Measurements from ENCODE around the gene MLLT1.
"Not testable (repeated sequence)": the region's sequence is repeated elsewhere in the genome, so short reads cannot be mapped to it uniquely, and the experiment has no call there.

Gene MLLT1

GRCh38 chr19:6297202-6297601 is 17.4 kb upstream of the MLLT1 start:
- Histone ChIP-seq H3K9me3 (ENCODE audit: low read length) (peaks cover 7% of the 10 kb centered on the region), H3K27ac (ENCODE audit: low read depth, low read length) (no peak overlapping the region), H3K4me1 (ENCODE audit: insufficient read depth, low read length) (no peaks in the 10 kb centered on the region), H3K9ac (ENCODE audit: low read length) (no peak overlapping the region), H3K27me3 (ENCODE audit: control insufficient read depth in 1 of 2, insufficient read depth in 2 of 2, low read length in 2 of 2) (no peaks in the 10 kb centered on the region), H3K36me3 (ENCODE audit: insufficient read depth, low read length) (no peaks in the 10 kb centered on the region), H3K4me3 (ENCODE audit: low read depth in 1 of 2, low read length in 2 of 2) (no peak overlapping the region)

DNA sequence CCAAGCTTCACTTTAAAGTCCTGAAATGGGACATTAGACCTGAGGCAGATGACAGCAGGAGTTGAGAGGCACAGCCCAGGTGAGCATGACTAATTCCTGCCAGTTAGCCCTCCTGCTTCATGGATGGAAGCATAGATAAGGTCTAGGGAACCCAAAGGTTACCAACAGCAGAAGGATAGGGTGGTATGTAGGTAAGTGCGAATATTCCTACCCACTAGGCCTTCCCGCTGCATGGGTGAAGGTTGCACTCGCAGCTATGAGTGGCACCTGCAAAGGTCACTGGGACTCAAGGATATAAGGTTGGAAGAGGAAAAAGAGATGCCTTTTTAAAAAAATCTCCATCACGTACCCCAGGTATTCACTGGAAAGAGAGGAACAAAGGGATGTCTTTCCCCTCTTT is 12.2 kb upstream of the MLLT1 start:
- no peak overlapping the region for H3K9ac ChIP-seq (ENCODE audit: low read length)
- H3K9me3 ChIP-seq (ENCODE audit: low read length): peaks cover 15% of the 10 kb centered on the region
- H3K27ac ChIP-seq (ENCODE audit: low read depth, low read length): no peak overlapping the region
- H3K36me3 ChIP-seq (ENCODE audit: insufficient read depth, low read length): no peaks in the 10 kb centered on the region
- no peaks in the 10 kb centered on the region for H3K27me3 ChIP-seq (ENCODE audit: control insufficient read depth in 1 of 2, insufficient read depth in 2 of 2, low read length in 2 of 2)
- no peak overlapping the region for H3K4me3 ChIP-seq (ENCODE audit: low read depth in 1 of 2, low read length in 2 of 2)
- no peaks in the 10 kb centered on the region for H3K4me1 ChIP-seq (ENCODE audit: insufficient read depth, low read length)

DNA sequence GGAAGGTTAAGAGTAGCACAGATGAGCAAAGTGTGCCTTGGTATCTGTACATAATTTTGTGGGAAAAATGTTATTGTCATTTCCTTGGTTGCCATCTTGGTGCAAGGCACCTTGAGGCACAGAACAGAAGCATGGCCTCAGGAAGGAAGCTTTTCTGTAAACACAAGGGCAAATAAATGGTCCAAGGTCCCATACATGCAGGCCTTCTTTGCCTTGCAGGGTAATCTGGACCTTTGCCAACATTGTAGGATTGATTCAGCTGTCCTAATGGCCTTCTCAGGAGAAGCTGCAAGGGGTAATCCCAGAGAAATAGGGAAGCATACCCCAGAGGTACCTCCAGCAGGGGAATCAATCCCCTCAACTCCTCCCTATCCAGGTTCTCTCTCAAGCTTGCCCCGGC is 9.0 kb upstream of the MLLT1 start:
- no peak overlapping the region for H3K9ac ChIP-seq (ENCODE audit: low read length)
- H3K27ac ChIP-seq (ENCODE audit: low read depth, low read length): no peak overlapping the region
- no peak overlapping the region for H3K4me3 ChIP-seq (ENCODE audit: low read depth in 1 of 2, low read length in 2 of 2)
- no peaks in the 10 kb centered on the region for H3K4me1 ChIP-seq (ENCODE audit: insufficient read depth, low read length)
- peaks cover 16% of the 10 kb centered on the region for H3K9me3 ChIP-seq (ENCODE audit: low read length)
- no peaks in the 10 kb centered on the region for H3K36me3 ChIP-seq (ENCODE audit: insufficient read depth, low read length)
- H3K27me3 ChIP-seq (ENCODE audit: control insufficient read depth in 1 of 2, insufficient read depth in 2 of 2, low read length in 2 of 2): no peaks in the 10 kb centered on the region

DNA sequence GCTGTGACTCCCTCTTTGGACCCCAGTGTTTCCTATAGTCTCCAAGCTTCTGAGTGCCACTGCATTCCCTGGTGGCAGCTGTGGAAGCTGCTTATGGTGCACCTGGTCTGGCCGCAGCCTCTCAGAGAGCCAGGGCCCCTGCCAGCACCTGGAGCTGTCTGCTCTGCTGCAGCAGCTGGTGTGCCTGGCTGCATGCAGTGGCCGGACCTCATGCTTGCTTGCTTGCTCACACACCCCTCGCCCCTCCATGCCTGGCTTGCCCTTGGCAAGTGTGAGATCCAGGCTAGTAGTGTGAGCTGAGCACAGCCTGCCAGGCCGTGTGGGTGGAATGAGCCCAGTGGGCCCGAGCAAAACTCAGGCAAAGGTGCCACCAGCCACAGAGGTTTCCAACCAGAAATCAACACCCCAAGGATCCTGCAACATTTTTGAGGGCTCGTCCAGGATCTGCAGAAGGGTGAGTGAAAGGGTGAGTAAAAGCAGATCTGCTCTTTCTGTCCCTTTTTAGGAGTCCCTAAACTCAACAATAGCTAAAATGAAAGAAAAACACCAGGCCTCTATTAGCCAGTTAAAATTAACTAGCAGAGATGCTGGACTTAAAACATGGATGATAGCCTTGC is 7.6 kb upstream of the MLLT1 start:
- no peaks in the 10 kb centered on the region for H3K4me1 ChIP-seq (ENCODE audit: insufficient read depth, low read length)
- H3K9ac ChIP-seq (ENCODE audit: low read length): no peak overlapping the region
- peaks cover 9% of the 10 kb centered on the region for H3K9me3 ChIP-seq (ENCODE audit: low read length)
- no peaks in the 10 kb centered on the region for H3K27me3 ChIP-seq (ENCODE audit: control insufficient read depth in 1 of 2, insufficient read depth in 2 of 2, low read length in 2 of 2)
- H3K36me3 ChIP-seq (ENCODE audit: insufficient read depth, low read length): no peaks in the 10 kb centered on the region
- no peak overlapping the region for H3K4me3 ChIP-seq (ENCODE audit: low read depth in 1 of 2, low read length in 2 of 2)
- no peak overlapping the region for H3K27ac ChIP-seq (ENCODE audit: low read depth, low read length)

DNA sequence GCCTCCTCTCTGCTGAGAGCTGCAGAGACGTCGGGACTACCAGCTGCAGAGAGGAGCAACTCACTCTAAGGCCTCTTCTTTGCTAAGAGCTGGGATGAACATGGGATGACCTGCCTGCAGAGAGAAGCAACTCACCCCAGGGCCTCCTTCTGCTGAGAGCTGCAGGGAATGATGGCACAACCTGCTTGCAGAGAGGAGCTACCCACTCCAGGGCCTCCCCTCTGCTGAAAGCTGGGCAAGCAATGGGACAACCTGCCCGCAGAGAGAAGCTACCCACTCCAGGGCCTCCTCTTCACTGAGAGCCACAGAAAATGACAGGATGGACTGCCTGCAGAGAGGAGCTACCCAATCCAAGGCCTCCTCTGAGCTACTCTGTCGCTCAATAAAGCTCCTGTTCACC is 6.9 kb upstream of the MLLT1 start:
- H3K27me3 ChIP-seq (ENCODE audit: control insufficient read depth in 1 of 2, insufficient read depth in 2 of 2, low read length in 2 of 2): no peaks in the 10 kb centered on the region
- no peak overlapping the region for H3K9ac ChIP-seq (ENCODE audit: low read length)
- no peaks in the 10 kb centered on the region for H3K4me1 ChIP-seq (ENCODE audit: insufficient read depth, low read length)
- H3K27ac ChIP-seq (ENCODE audit: low read depth, low read length): no peak overlapping the region
- peaks cover 9% of the 10 kb centered on the region for H3K9me3 ChIP-seq (ENCODE audit: low read length)
- H3K36me3 ChIP-seq (ENCODE audit: insufficient read depth, low read length): no peaks in the 10 kb centered on the region
- H3K4me3 ChIP-seq (ENCODE audit: low read depth in 1 of 2, low read length in 2 of 2): no peak overlapping the region

- H3K36me3 ChIP-seq (ENCODE audit: insufficient read depth, low read length); H3K9ac ChIP-seq (ENCODE audit: low read length); H3K4me3 ChIP-seq (ENCODE audit: low read depth in 1 of 2, low read length in 2 of 2); H3K27me3 ChIP-seq (ENCODE audit: control insufficient read depth in 1 of 2, insufficient read depth in 2 of 2, low read length in 2 of 2); H3K27ac ChIP-seq (ENCODE audit: low read depth, low read length); H3K9me3 ChIP-seq (ENCODE audit: low read length): not testable (repeated sequence)
- peaks cover 16% of the 10 kb centered on the region for H3K4me1 ChIP-seq (ENCODE audit: insufficient read depth, low read length)
Measured at GRCh38 chr19:6282393-6282792, 2.6 kb upstream of the MLLT1 start.

GRCh38 chr19:6279620-6279930 is 200 bp downstream of the MLLT1 start:
- Histone ChIP-seq H3K27ac (ENCODE audit: low read depth, low read length) (peak overlapping the region; percentile 61), H3K9me3 (ENCODE audit: low read length) (no peaks in the 10 kb centered on the region), H3K4me1 (ENCODE audit: insufficient read depth, low read length) (peaks cover 43% of the 10 kb centered on the region), H3K9ac (ENCODE audit: low read length) (peak overlapping the region; percentile 71), H3K36me3 (ENCODE audit: insufficient read depth, low read length) (no peaks in the 10 kb centered on the region), H3K27me3 (ENCODE audit: control insufficient read depth in 1 of 2, insufficient read depth in 2 of 2, low read length in 2 of 2) (no peaks in the 10 kb centered on the region), H3K4me3 (ENCODE audit: low read depth in 1 of 2, low read length in 2 of 2) (peak overlapping the region in 1 of 2 donors; percentile 47)

DNA sequence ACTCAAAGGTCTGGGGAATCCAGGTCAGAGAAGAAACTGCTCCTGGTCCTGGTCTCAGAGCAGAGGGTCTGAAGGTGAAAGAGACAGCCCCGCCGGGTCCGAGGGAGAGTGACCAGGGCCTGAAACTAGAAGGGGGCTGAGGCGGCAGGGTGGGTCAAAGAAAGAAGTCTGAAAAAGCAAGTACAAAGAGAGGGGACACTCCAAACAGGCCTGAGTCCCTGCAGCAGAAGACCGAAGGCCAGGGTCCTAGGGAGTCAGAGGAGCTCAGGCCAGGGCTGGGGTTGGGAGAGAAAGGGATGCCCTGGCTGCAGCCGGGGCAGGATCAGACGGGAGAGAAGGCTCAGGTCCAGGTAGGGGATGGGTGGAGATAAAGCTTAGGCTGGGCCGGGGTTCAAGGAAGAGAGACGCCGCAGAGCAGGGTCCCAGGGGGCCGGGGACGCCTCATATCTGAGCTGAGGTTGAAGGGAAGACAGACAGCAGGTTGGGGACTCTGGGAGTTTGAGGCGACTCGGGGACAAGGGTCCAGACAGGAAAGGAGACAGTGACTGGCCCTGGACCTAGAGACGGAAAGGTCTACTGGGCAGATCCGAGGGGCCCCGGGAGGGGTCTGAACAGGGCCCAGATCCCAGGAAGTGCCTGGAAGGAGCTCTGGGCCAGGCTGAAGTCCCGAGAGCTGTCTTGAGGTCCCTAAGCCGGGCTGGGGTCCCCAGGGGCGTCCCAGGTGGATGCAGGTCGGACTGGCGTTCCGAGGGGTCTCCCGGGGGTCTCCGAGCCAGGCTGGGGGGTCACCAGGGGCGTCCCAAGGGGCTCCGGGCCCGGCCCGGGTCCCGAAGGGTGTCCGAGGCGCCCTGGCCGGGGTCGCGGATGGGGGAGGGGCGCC is 795 bp downstream of the MLLT1 start:
- H3K9me3 ChIP-seq (ENCODE audit: low read length): no peaks in the 10 kb centered on the region
- H3K4me1 ChIP-seq (ENCODE audit: insufficient read depth, low read length): peaks cover 49% of the 10 kb centered on the region
- H3K27ac ChIP-seq (ENCODE audit: low read depth, low read length): peak overlapping the region; percentile 61
- no peaks in the 10 kb centered on the region for H3K36me3 ChIP-seq (ENCODE audit: insufficient read depth, low read length)
- peak overlapping the region; percentile 47 to 77 for H3K4me3 ChIP-seq (ENCODE audit: low read depth in 1 of 2, low read length in 2 of 2)
- peak overlapping the region; percentile 71 for H3K9ac ChIP-seq (ENCODE audit: low read length)
- H3K27me3 ChIP-seq (ENCODE audit: control insufficient read depth in 1 of 2, insufficient read depth in 2 of 2, low read length in 2 of 2): no peaks in the 10 kb centered on the region

GRCh38 chr19:6278051-6278450 is 1.7 kb downstream of the MLLT1 start:
- Histone ChIP-seq H3K27ac (ENCODE audit: low read depth, low read length) (no peak overlapping the region), H3K36me3 (ENCODE audit: insufficient read depth, low read length) (no peaks in the 10 kb centered on the region), H3K4me3 (ENCODE audit: low read depth in 1 of 2, low read length in 2 of 2) (peak overlapping the region in 1 of 2 donors; percentile 77), H3K27me3 (ENCODE audit: control insufficient read depth in 1 of 2, insufficient read depth in 2 of 2, low read length in 2 of 2) (no peaks in the 10 kb centered on the region), H3K4me1 (ENCODE audit: insufficient read depth, low read length) (peaks cover 57% of the 10 kb centered on the region), H3K9me3 (ENCODE audit: low read length) (no peaks in the 10 kb centered on the region), H3K9ac (ENCODE audit: low read length) (peak overlapping the region; percentile 71)

DNA sequence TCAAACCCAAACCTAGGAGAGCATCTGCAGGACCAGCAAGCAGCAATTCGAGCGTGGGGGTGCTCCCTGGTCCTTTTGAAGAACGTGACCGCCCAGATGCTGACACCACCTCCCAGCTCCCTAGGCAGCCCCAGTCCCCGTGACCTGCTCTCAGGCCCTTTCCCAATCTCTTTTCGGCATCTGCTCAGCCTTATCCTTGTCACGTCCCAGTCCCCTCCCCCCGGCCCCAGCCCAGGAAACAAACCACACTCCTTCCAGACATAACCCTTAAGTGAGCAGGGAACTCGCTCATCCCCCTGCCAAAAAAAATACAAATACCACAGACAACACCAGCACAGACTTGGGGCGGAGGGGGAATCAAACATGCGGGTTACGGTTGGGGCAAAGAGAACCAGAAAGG is 3.3 kb downstream of the MLLT1 start:
- H3K36me3 ChIP-seq (ENCODE audit: insufficient read depth, low read length): no peaks in the 10 kb centered on the region
- H3K4me1 ChIP-seq (ENCODE audit: insufficient read depth, low read length): peaks cover 71% of the 10 kb centered on the region
- no peaks in the 10 kb centered on the region for H3K9me3 ChIP-seq (ENCODE audit: low read length)
- no peaks in the 10 kb centered on the region for H3K27me3 ChIP-seq (ENCODE audit: control insufficient read depth in 1 of 2, insufficient read depth in 2 of 2, low read length in 2 of 2)
- peak overlapping the region in 1 of 2 donors; percentile 0 for H3K4me3 ChIP-seq (ENCODE audit: low read depth in 1 of 2, low read length in 2 of 2)
- peak overlapping the region; percentile 67 for H3K27ac ChIP-seq (ENCODE audit: low read depth, low read length)
- peak overlapping the region; percentile 7 for H3K9ac ChIP-seq (ENCODE audit: low read length)

GRCh38 chr19:6275170-6275744 is 4.5 kb downstream of the MLLT1 start:
- Histone ChIP-seq H3K36me3 (ENCODE audit: insufficient read depth, low read length) (peaks cover 4% of the 10 kb centered on the region), H3K4me1 (ENCODE audit: insufficient read depth, low read length) (peaks cover 83% of the 10 kb centered on the region), H3K4me3 (ENCODE audit: low read depth in 1 of 2, low read length in 2 of 2) (no peak overlapping the region), H3K27ac (ENCODE audit: low read depth, low read length) (peak overlapping the region; percentile 92), H3K9me3 (ENCODE audit: low read length) (no peaks in the 10 kb centered on the region), H3K9ac (ENCODE audit: low read length) (no peak overlapping the region), H3K27me3 (ENCODE audit: control insufficient read depth in 1 of 2, insufficient read depth in 2 of 2, low read length in 2 of 2) (no peaks in the 10 kb centered on the region)
